Ishikawa (cell line): ENCODE data around the gene ACSS1.

Experiments used
- EP300 ChIP-seq: IDR thresholded peaks from 2 replicates; pipeline ENCODE4 v1.6.1; 2012; ENCODE audit warnings: borderline replicate concordance
- TAF1 ChIP-seq: IDR thresholded peaks from 2 replicates; pipeline ENCODE4 v1.6.1; 2012; ENCODE audit warnings: low read depth, mild to moderate bottlenecking
- TCF12 ChIP-seq: IDR thresholded peaks from 2 replicates; pipeline ENCODE4 v1.6.1; 2012; ENCODE audit warnings: low read depth
- TF ChIP-seq, protein P1 (sequence below): IDR thresholded peaks from 2 replicates; pipeline ENCODE4 v1.6.1; 2012

DNA sequence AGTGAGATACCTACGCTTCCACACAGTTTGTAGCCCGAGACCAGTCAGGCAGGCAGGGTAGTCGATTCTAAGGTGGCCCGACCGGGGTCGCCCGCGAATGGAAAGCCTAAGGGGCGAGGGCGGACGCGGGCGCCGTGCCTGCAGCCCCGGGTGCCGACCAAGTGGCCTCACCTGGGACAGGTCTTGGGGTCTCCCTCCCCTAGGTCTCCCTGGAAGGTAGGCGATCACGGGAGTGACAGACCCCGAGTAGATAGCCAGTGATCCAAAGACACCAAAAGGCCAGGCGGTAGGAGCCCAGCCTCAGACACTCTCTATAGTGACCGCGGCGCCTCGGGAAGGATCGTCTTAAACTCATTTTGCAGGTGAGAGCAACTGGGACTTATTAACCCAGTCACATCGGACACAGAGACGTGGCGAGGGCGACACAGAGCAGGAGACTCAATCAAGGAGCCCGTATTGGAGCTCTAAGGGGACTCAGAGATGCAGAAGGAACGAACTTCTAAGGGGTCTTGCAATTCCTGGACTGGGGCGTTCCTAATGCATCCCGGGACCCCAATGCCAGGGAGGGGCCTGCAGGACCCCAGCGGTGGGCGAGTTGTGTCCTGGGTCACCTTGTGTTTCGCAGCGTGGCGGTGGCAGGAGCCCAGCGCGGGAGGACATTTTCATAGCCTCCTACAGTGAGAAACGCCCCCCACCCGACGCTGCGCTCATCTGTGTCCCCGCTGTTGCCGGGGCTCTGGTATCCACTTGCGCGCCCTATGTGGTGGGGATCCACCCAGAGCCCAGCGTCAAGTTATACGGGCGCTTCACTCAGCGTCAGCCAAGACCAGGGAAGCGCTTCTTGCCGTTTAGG lies 26.1 kb upstream of the ACSS1 start:
- TF ChIP-seq TCF12 (no peak), TAF1 (no peak), EP300 (no peak)
- TF ChIP-seq, protein P1, sequence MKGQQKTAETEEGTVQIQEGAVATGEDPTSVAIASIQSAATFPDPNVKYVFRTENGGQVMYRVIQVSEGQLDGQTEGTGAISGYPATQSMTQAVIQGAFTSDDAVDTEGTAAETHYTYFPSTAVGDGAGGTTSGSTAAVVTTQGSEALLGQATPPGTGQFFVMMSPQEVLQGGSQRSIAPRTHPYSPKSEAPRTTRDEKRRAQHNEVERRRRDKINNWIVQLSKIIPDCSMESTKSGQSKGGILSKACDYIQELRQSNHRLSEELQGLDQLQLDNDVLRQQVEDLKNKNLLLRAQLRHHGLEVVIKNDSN: no peak
